HepG2 (cell line): ENCODE data around the gene SURF1. TPM values are rescaled to one million over a fixed set of nuclear protein-coding genes. Genes with fewer than 3 reads are reported as not detected.

ENCODE experiments used
- ATAC-seq: fragments of 200-7000 bp; cut with Tn5 transposase; 3 replicates; pipeline ENCODE4 v1.9.1; 2020; ENCODE audit warnings: mild to moderate bottlenecking, moderate library complexity
- BruUV-seq: library from RNA; stranded (reverse); fragments of 400-500 nt; replicated peaks from 2 replicates; lab custom pipeline; 2021; lab: Mats Ljungman, UMichigan
- CTCF ChIA-PET: fragments of 300-600 bp; formaldehyde crosslinking; extraction: SDS; loops from one replicate; lab custom pipeline; 2021; ENCODE audit warnings: low total read pairs, inconsistent platforms, low intra/inter-chr PET ratio; lab: Yijun Ruan, JAX
- POLR2A ChIA-PET: fragments of 350-600 bp; sonication (Branson Sonifier 250); formaldehyde crosslinking; loops from one replicate; lab custom pipeline; 2020; ENCODE audit warnings: antibody characterized with exemption, inconsistent platforms; lab: Yijun Ruan, JAX
- DNase-seq: peaks from one replicate; pipeline ENCODE4 v3.0.0-alpha.2; 2015; ENCODE audit warnings: low spot score
- FAIRE-seq: peaks from 3 replicates; lab custom pipeline; 2011; peaks lifted over from hg19 to GRCh38; lab: Jason Lieb, UNC
- H2AFZ ChIP-seq: one replicate; pipeline ENCODE4 v1.6.1; 2011; ENCODE audit warnings: low read length, inconsistent platforms
- H3K27ac ChIP-seq: fragments of 300-600 bp; 3 replicates; pipeline ENCODE4 v1.8.0; 2011; ENCODE audit warnings: mixed run types, mild to moderate bottlenecking, mixed read lengths, low read length, inconsistent platforms; ENCODE audit not compliant: insufficient read depth; ENCODE audit errors: extremely low read length
- H3K27me3 ChIP-seq, 2 experiments: fragments of 200-600 bp in 1 of 2; 2 replicates in 1 of 2; 3 replicates in 1 of 2; pipeline versions ENCODE4 v1.6.0 to v1.8.0; 2011; ENCODE audit warnings: low read length in 2 of 2, mild to moderate bottlenecking in 2 of 2, moderate library complexity in 2 of 2, inconsistent platforms in 1 of 2; ENCODE audit not compliant: insufficient read depth in 2 of 2, control insufficient read depth in 1 of 2
- H3K36me3 ChIP-seq, 2 experiments: fragments of 200-600 bp in 1 of 2; replicated peaks in 1 of 2; 2 replicates in 1 of 2; 3 replicates in 1 of 2; pipeline versions ENCODE4 v1.5.1 to v1.8.0; 2011; ENCODE audit warnings: low read length in 2 of 2, inconsistent platforms in 1 of 2; ENCODE audit not compliant: insufficient read depth in 2 of 2, control insufficient read depth in 1 of 2
- H3K4me1 ChIP-seq: 2 replicates; pipeline ENCODE4 v1.5.1; 2012; ENCODE audit warnings: low read length, inconsistent platforms; ENCODE audit not compliant: insufficient read depth
- H3K4me2 ChIP-seq: 2 replicates; pipeline ENCODE4 v1.6.0; 2011; ENCODE audit warnings: low read depth, low read length, inconsistent platforms
- H3K4me3 ChIP-seq, 3 experiments: fragments of 200-600 bp in 1 of 3; sonication (generic), shearing (Covaris generic) in 1 of 3; replicated peaks in 1 of 3; 2 replicates each; pipeline ENCODE4 v1.5.1; 2011 to 2016; ENCODE audit warnings: low read length in 3 of 3, inconsistent platforms in 2 of 3, low read depth in 2 of 3, mild to moderate bottlenecking in 2 of 3, control low read depth in 1 of 3, mixed read lengths in 1 of 3; ENCODE audit not compliant: insufficient read depth in 1 of 3
- H3K79me2 ChIP-seq: one replicate; pipeline ENCODE4 v1.6.1; 2011; ENCODE audit warnings: low read length, inconsistent platforms; ENCODE audit not compliant: insufficient read depth
- H3K9ac ChIP-seq: 2 replicates; pipeline ENCODE4 v1.6.0; 2011; ENCODE audit warnings: mild to moderate bottlenecking, low read depth, low read length, inconsistent platforms; ENCODE audit not compliant: insufficient read depth
- H3K9me3 ChIP-seq: 2 replicates; pipeline ENCODE4 v1.5.1; 2012; ENCODE audit warnings: mild to moderate bottlenecking, low read length
- H4K20me1 ChIP-seq: 2 replicates; pipeline ENCODE4 v1.6.0; 2011; ENCODE audit warnings: inconsistent platforms, mild to moderate bottlenecking, low read length, moderate library complexity; ENCODE audit not compliant: insufficient read depth
- DNMT1 ChIP-seq: sonication (generic); formaldehyde crosslinking; IDR thresholded peaks from 2 replicates; pipeline ENCODE4 v1.5.1; 2020; ENCODE audit warnings: mild to moderate bottlenecking, missing genetic modification reagents
- RARA ChIP-seq: IDR thresholded peaks from 2 replicates; pipeline ENCODE4 v1.6.1; 2016; ENCODE audit warnings: missing genetic modification reagents, missing compliant biosample characterization
- SOX5 ChIP-seq: IDR thresholded peaks from 2 replicates; pipeline ENCODE4 v1.6.1; 2016; ENCODE audit warnings: borderline replicate concordance
- TEAD2 ChIP-seq: sonication (generic); formaldehyde crosslinking; IDR thresholded peaks from 2 replicates; pipeline ENCODE4 v1.9.0; 2021; ENCODE audit warnings: missing genetic modification reagents
- U2AF1 ChIP-seq: fragments of 200-400 bp; formaldehyde crosslinking; optimal IDR thresholded peaks from 2 replicates; pipeline ENCODE3; 2017; ENCODE audit warnings: mild to moderate bottlenecking, low read depth, low read length
- XBP1 ChIP-seq: sonication (generic); formaldehyde crosslinking; IDR thresholded peaks from 2 replicates; pipeline ENCODE4 v1.5.0; 2020; ENCODE audit warnings: missing genetic modification reagents
- ZFX ChIP-seq: sonication (generic); formaldehyde crosslinking; IDR thresholded peaks from 2 replicates; pipeline ENCODE4 v1.4.0; 2020; ENCODE audit warnings: mild to moderate bottlenecking, low read depth, missing genetic modification reagents, moderate library complexity
- ZFY ChIP-seq: sonication (generic); formaldehyde crosslinking; IDR thresholded peaks from 2 replicates; pipeline ENCODE4 v1.4.0; 2020; ENCODE audit warnings: missing genetic modification reagents
- ZNF136 ChIP-seq: sonication (generic); formaldehyde crosslinking; IDR thresholded peaks from 2 replicates; pipeline ENCODE4 v1.8.1; 2022; ENCODE audit warnings: low read depth, mild to moderate bottlenecking, moderate library complexity, missing genetic modification reagents
- ZNF260 ChIP-seq: sonication (generic); formaldehyde crosslinking; IDR thresholded peaks from 2 replicates; pipeline ENCODE4 v1.4.0; 2020; ENCODE audit warnings: missing genetic modification reagents, low read depth, mild to moderate bottlenecking, borderline replicate concordance
- ZNF430 ChIP-seq: sonication (generic); formaldehyde crosslinking; IDR thresholded peaks from 2 replicates; pipeline ENCODE4 v1.9.0; 2021; ENCODE audit warnings: mild to moderate bottlenecking, missing genetic modification reagents
- ZNF564 ChIP-seq: sonication (generic); formaldehyde crosslinking; IDR thresholded peaks from 2 replicates; pipeline ENCODE4 v1.8.1; 2023; ENCODE audit warnings: mild to moderate bottlenecking, missing genetic modification reagents
- ZSCAN20 ChIP-seq: sonication (generic); formaldehyde crosslinking; IDR thresholded peaks from 2 replicates; pipeline ENCODE4 v1.4.0; 2020; ENCODE audit warnings: missing genetic modification reagents, mild to moderate bottlenecking, borderline replicate concordance
- WGBS: methylation state at CpG from one replicate; pipeline ENCODE4 v1.1.6; 2017; ENCODE audit warnings: low lambda C conversion rate; 5-methylcytosine and 5-hydroxymethylcytosine counted together
- in situ Hi-C: cut with HindIII; loops from 2 replicates; pipeline ENCODE4 v1.10.0; 2017; ENCODE audit warnings: low pct_unique_long_range_greater_than_20kb; ENCODE audit not compliant: extremely low pct_ligation_motif_present
- intact Hi-C: fragments of 100-400 bp; cut with micrococcal nuclease; formaldehyde crosslinking; loops from one replicate; pipeline ENCODE4 v1.10.0; 2022; ENCODE audit not compliant: unreplicated experiment
- polyA plus RNA-seq, 8 experiments: library from polyadenylated mRNA; depleted of rRNA in 3 of 8; stranded (reverse) in 7 of 8; unstranded in 1 of 8; fragments of >200 nt; fragmentation: Illumina TruSeq in 4 of 8; extraction: Trizol in 4 of 8; gene quantifications; 2 replicates each; pipeline versions ENCODE4 v1.2.1 to v1.2.3, GENCODE V29; 2011 to 2016; ENCODE audit warnings: low read depth in 4 of 8, missing spikeins in 1 of 8, mixed read lengths in 1 of 8; ENCODE audit not compliant: insufficient read depth in 1 of 8
- total RNA-seq, 5 experiments: library from RNA; depleted of rRNA; stranded (reverse); fragments of >200 nt; fragmentation: Illumina TruSeq; extraction: Trizol; gene quantifications; 2 replicates each; pipeline ENCODE4 v1.2.3, GENCODE V29; 2016; ENCODE audit warnings: low read depth in 1 of 5
- TF ChIP-seq, protein P1 (sequence below): sonication (generic); formaldehyde crosslinking; IDR thresholded peaks from 2 replicates; pipeline ENCODE4 v1.4.0; 2020; ENCODE audit warnings: mild to moderate bottlenecking, missing genetic modification reagents
- TF ChIP-seq, protein P2 (sequence below): sonication (generic); formaldehyde crosslinking; IDR thresholded peaks from 2 replicates; pipeline ENCODE4 v1.5.0; 2020; ENCODE audit warnings: missing genetic modification reagents, mild to moderate bottlenecking, borderline replicate concordance
- TF ChIP-seq, protein P3 (sequence below): sonication (generic); formaldehyde crosslinking; IDR thresholded peaks from 2 replicates; pipeline ENCODE4 v1.4.0; 2020; ENCODE audit warnings: mild to moderate bottlenecking, missing genetic modification reagents

SURF1 gene
- total and polyA plus RNA-seq, 2 of the 13 experiments (the other 11 are each of a cell fraction or from before 2014, with no cell fraction given): 17.8 to 40.7 TPM

DNA sequence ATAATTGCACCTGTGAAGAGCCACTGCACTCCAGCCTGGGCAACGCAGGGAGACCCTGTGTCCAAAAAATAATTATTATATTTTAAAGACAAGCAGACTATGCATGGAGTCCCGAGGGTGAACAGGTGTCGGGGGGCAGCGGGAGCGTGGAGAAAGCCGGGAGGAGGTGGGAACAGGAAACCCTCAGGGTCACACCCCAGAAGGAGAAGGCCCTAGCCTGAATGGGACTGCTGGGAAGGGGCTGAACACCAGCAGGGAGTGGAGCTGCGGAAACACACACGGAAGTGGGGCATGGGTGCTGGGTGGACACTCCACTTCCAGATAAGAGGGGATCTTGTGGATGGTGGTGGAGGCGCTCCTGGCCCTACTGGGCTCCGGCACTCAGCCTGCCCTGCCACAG lies 33.1 kb downstream of the SURF1 start:
- peaks cover 1 to 2% of the 10 kb centered on the region in 2 experiments; a peak in 2 of 5 replicates for H3K27me3 ChIP-seq
- H4K20me1 ChIP-seq: no peaks in the 10 kb centered on the region
- peaks cover 9% of the 10 kb centered on the region; the same call in 1 of the 2 replicates for H3K9me3 ChIP-seq
- ATAC-seq (no peak), DNase-seq (no peak), FAIRE-seq (no peak)
- H3K79me2 ChIP-seq: no peaks in the 10 kb centered on the region
- intact Hi-C loops: no loop called here
- H3K4me3 ChIP-seq: no peak overlapping the region
- in situ Hi-C loops: loop anchor here (10.0 kb wide), 1 partner anchor 78 kb away; no protein-coding TSS in a partner anchor
- POLR2A ChIA-PET: no interaction called here
- no peak overlapping the region for H3K9ac ChIP-seq
- CTCF ChIA-PET: no interaction called here
- no peak overlapping the region for H3K4me2 ChIP-seq
- no peaks in the 10 kb centered on the region for H3K36me3 ChIP-seq
- no peaks in the 10 kb centered on the region for H3K4me1 ChIP-seq
- no peak overlapping the region for H2AFZ ChIP-seq
- no peak overlapping the region for H3K27ac ChIP-seq
- WGBS: 54% methylated on average over 10 of the region's 10 CpGs
- no TSS peak for BruUV-seq
- TF ChIP-seq XBP1 (CRISPR knock-in tag): no peak
- TF ChIP-seq, protein P1, sequence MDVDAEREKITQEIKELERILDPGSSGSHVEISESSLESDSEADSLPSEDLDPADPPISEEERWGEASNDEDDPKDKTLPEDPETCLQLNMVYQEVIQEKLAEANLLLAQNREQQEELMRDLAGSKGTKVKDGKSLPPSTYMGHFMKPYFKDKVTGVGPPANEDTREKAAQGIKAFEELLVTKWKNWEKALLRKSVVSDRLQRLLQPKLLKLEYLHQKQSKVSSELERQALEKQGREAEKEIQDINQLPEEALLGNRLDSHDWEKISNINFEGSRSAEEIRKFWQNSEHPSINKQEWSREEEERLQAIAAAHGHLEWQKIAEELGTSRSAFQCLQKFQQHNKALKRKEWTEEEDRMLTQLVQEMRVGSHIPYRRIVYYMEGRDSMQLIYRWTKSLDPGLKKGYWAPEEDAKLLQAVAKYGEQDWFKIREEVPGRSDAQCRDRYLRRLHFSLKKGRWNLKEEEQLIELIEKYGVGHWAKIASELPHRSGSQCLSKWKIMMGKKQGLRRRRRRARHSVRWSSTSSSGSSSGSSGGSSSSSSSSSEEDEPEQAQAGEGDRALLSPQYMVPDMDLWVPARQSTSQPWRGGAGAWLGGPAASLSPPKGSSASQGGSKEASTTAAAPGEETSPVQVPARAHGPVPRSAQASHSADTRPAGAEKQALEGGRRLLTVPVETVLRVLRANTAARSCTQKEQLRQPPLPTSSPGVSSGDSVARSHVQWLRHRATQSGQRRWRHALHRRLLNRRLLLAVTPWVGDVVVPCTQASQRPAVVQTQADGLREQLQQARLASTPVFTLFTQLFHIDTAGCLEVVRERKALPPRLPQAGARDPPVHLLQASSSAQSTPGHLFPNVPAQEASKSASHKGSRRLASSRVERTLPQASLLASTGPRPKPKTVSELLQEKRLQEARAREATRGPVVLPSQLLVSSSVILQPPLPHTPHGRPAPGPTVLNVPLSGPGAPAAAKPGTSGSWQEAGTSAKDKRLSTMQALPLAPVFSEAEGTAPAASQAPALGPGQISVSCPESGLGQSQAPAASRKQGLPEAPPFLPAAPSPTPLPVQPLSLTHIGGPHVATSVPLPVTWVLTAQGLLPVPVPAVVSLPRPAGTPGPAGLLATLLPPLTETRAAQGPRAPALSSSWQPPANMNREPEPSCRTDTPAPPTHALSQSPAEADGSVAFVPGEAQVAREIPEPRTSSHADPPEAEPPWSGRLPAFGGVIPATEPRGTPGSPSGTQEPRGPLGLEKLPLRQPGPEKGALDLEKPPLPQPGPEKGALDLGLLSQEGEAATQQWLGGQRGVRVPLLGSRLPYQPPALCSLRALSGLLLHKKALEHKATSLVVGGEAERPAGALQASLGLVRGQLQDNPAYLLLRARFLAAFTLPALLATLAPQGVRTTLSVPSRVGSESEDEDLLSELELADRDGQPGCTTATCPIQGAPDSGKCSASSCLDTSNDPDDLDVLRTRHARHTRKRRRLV: no peak
- no peak for TF ChIP-seq ZNF260 (CRISPR knock-in tag)
- TF ChIP-seq U2AF1: no peak
- no peak for TF ChIP-seq ZNF564 (CRISPR knock-in tag)
- TF ChIP-seq ZNF136: no peak
- TF ChIP-seq ZFY: no peak
- TF ChIP-seq DNMT1 (CRISPR knock-in tag): no peak
- TF ChIP-seq, protein P2, sequence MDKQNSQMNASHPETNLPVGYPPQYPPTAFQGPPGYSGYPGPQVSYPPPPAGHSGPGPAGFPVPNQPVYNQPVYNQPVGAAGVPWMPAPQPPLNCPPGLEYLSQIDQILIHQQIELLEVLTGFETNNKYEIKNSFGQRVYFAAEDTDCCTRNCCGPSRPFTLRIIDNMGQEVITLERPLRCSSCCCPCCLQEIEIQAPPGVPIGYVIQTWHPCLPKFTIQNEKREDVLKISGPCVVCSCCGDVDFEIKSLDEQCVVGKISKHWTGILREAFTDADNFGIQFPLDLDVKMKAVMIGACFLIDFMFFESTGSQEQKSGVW (CRISPR knock-in tag): no peak
- no peak for TF ChIP-seq ZNF430 (CRISPR knock-in tag)
- no peak for TF ChIP-seq SOX5 (CRISPR knock-in tag)
- no peak for TF ChIP-seq RARA (CRISPR knock-in tag)
- no peak for TF ChIP-seq ZFX (CRISPR knock-in tag)
- no peak for TF ChIP-seq ZSCAN20 (CRISPR knock-in tag)
- TF ChIP-seq TEAD2 (CRISPR knock-in tag): no peak
- TF ChIP-seq, protein P3, sequence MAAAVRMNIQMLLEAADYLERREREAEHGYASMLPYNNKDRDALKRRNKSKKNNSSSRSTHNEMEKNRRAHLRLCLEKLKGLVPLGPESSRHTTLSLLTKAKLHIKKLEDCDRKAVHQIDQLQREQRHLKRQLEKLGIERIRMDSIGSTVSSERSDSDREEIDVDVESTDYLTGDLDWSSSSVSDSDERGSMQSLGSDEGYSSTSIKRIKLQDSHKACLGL: no peak
